SU-DHL-6 (cell line): ENCODE data around the gene MYOZ3.

Experiments
- CTCF ChIP-seq: fragments of 200-600 bp; sonication (generic); IDR thresholded peaks from one replicate; pipeline ENCODE4 v1.5.1; 2017; ENCODE audit warnings: antibody characterized with exemption, mild to moderate bottlenecking, low read length, moderate library complexity; ENCODE audit not compliant: insufficient read depth, poor library complexity, severe bottlenecking
- EZH2phosphoT487 ChIP-seq: fragments of 200-600 bp; sonication (generic), shearing (Covaris generic); conservative IDR thresholded peaks from 2 replicates; pipeline ENCODE4 v1.6.1; 2018; ENCODE audit warnings: mild to moderate bottlenecking, antibody characterized with exemption, low read length, moderate library complexity, mixed read lengths

GRCh38 chr5:150613991-150614660, 46.9 kb upstream of the MYOZ3 start:
- no peak for TF ChIP-seq CTCF
- TF ChIP-seq EZH2phosphoT487, result no peak
